Measurements from ENCODE around the gene MT1B. TPM values are rescaled to one million over a fixed set of nuclear protein-coding genes. Genes with fewer than 3 reads are reported as not detected.
A peak's percentile ranks its signal among the peaks of the same experiment; 100 is the strongest.

The MT1B gene
- total and polyA plus RNA-seq, 2 of the 4 experiments (the other 2 are of a cell fraction) = not detected

GRCh38 chr16:56613706-56614105, 38.0 kb upstream of the MT1B start:
- Histone ChIP-seq H2BK120ac (ENCODE audit: low read depth, low read length) (peak overlapping the region; percentile 96), H2AFZ (replicated peaks; ENCODE audit: low read length, poor library complexity) (no peak overlapping the region), H2AK9ac (replicated peaks; ENCODE audit: low read depth, low read length, poor library complexity) (no peak overlapping the region), H3K14ac (replicated peaks; ENCODE audit: low read depth, low read length) (peak overlapping the region; percentile 81), H3K56ac (ENCODE audit: extremely low read depth, insufficient read depth, low read length) (peak overlapping the region; percentile 41; the same call in 1 of the 2 replicates), H4K8ac (ENCODE audit: low read depth in 2 of 2, low read length in 2 of 2) (peak overlapping the region; percentile 70 to 75), H3K4me3 (ENCODE audit: insufficient read depth, low read depth, low read length) (no peak overlapping the region), H3K36me3 (ENCODE audit: control insufficient read depth, insufficient read depth, low read length) (no peaks in the 10 kb centered on the region), H2AK5ac (ENCODE audit: low read depth, low read length) (peak overlapping the region; percentile 97), H2BK20ac (ENCODE audit: low read depth, low read length) (peak overlapping the region; percentile 96), H3K27me3 (ENCODE audit: control insufficient read depth, insufficient read depth, low read length) (no peaks in the 10 kb centered on the region), H4K91ac (ENCODE audit: insufficient read depth, low read depth, low read length) (peak overlapping the region; percentile 91), H4K20me1 (ENCODE audit: insufficient read depth, low read length) (no peaks in the 10 kb centered on the region), H3K4ac (ENCODE audit: low read depth, low read length) (peak overlapping the region; percentile 93), H3K27ac (ENCODE audit: insufficient read depth, low read length) (no peak overlapping the region; the same call in 1 of the 2 replicates), H3K79me1 (ENCODE audit: low read depth in 1 of 2, low read length in 2 of 2) (peaks cover 2 to 58% of the 10 kb centered on the region in 2 experiments; a peak in 3 of 4 replicates), H3K4me1 (ENCODE audit: control insufficient read depth, insufficient read depth, low read length) (peaks cover 36% of the 10 kb centered on the region), H3K4me2 (ENCODE audit: low read depth, low read length) (no peak overlapping the region; the same call in 1 of the 2 replicates), H3K9me1 (ENCODE audit: insufficient read depth, low read length) (peaks cover 21% of the 10 kb centered on the region), H4K5ac (ENCODE audit: low read depth, low read length) (peak overlapping the region; percentile 36; the same call in 1 of the 2 replicates), H3K9ac (ENCODE audit: low read depth, low read length) (no peak overlapping the region), H3K9me3 (ENCODE audit: control insufficient read depth, insufficient read depth, low read length) (no peaks in the 10 kb centered on the region), H3K18ac (ENCODE audit: low read depth, low read length) (peak overlapping the region; percentile 58; the same call in 1 of the 2 replicates), H2BK15ac (ENCODE audit: low read depth, low read length) (peak overlapping the region; percentile 98; the same call in 2 of the 3 replicates), H3K23ac (ENCODE audit: low read depth, low read length) (peak overlapping the region; percentile 92), H2BK5ac (ENCODE audit: low read depth, low read length, poor library complexity, severe bottlenecking) (peak overlapping the region; percentile 89)
- TF ChIP-seq MAZ (IDR thresholded peaks at IDR 0.05; ENCODE audit: borderline replicate concordance, low read depth, low read length) (no peak), NFE2L2 (IDR thresholded peaks at IDR 0.05; ENCODE audit: low read depth, low read length) (no peak), ELK1 (IDR thresholded peaks at IDR 0.05; ENCODE audit: borderline replicate concordance, low read depth, low read length) (no peak)
- POLR2A ChIA-PET (ENCODE audit: unreplicated experiment) = no interaction called here
- CTCF ChIA-PET = no interaction called here
- intact Hi-C loops (cut with micrococcal nuclease) = no loop called here
- in situ Hi-C loops (cut with MboI; ENCODE audit: low sequenced_read_pairs) = no loop called here
- DNase-seq (no peak), ATAC-seq (ENCODE audit: low read depth) (no peak)
- dilution Hi-C loops (cut with HindIII; ENCODE audit: low sequenced_read_pairs, unreplicated experiment) = no loop called here
- BruUV-seq (replicated peaks) = no TSS peak

All from IMR-90 (cell line).